ENCODE data around the gene PUS7. TPM values are rescaled to one million over a fixed set of nuclear protein-coding genes. Genes with fewer than 3 reads are reported as not detected.
"Not testable (repeated sequence)": the region's sequence is repeated elsewhere in the genome, so short reads cannot be mapped to it uniquely, and the experiment has no call there.

Gene PUS7
- total RNA-seq, 1 donor from 2014 or later: 18.0 TPM

GRCh38 chr7:105497016-105497415, 25.1 kb downstream of the PUS7 start:
- intact Hi-C loops (cut with micrococcal nuclease): no loop called here

- intact Hi-C loops (cut with micrococcal nuclease): no loop called here
These were observed 25.6 kb downstream of the PUS7 start for GRCh38 chr7:105496521-105496920.

- intact Hi-C loops (cut with micrococcal nuclease): no loop called here
These were observed 28.2 kb downstream of the PUS7 start for GRCh38 chr7:105493923-105494315.

GRCh38 chr7:105493196-105493922, 28.7 kb downstream of the PUS7 start:
- intact Hi-C loops (cut with micrococcal nuclease): no loop called here

DNA sequence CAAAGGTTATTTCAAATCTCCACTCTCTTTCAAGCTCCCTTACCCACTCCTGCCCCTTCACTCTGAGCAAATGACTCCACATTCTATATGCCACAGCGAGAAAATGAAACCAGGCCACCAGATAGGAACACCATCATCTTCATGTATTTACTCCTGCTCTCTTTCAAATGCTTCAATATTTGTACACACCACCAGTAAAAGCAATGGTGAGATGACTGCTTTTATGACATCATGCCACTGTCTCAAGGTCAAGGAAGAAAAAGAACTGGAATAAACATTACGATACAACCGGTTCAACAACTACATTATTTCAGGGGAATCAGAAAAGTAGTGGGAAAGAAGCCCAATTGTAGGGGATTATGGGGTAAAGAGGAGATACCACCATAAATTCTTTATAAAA, 32.7 kb downstream of the PUS7 start:
- intact Hi-C loops (cut with micrococcal nuclease): loop anchor here (2.0 to 5.0 kb wide), 2 partner anchors 337 to 509 kb away; no protein-coding TSS in a partner anchor

DNA sequence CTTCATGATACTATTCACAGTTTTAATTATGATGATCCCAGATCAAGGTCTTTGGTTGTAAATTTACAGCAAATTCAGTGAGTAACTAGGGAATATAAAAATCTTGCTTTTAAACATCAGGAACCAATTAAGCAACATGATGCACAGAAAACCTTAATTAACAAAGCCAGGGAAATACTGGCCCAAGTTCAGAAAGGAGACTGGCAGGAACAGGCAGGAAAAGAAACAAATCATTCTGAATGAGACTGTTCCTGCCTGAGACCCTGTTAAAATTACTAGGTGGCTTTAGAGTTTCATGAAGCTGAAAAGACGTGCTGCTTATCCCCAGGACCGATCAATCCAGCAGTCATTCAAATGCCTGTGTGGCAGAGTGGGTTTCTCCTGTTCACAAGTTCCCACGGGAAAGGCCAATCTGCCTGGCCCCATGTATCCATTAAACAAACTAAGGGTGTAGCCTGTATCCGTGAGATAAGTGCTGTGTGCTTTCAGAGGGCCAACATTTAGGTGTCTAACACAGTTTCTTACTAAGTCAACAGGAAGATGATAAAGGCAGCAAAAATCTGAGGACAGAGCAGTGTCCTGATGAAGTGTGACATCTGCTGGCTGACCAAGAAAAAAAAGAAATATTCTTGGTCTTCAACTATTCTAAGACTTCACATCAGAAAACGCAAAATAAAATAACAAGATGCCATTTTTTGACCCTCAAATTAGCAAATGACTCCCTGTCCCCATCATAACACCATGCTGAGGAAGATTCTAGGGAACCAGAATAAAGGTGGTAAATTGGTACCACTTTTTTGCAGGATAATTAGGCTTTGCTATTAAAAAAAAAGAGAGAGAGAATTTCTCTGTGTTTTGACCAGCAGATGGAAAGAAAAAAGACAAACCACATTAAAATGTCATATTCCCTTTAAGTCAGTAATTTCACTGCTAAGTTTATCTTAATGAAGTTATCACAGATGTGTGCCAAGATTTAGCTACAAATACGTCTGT, 34.2 kb downstream of the PUS7 start:
- intact Hi-C loops (cut with micrococcal nuclease): loop anchor here (1.0 to 5.0 kb wide), 3 partner anchors 336 to 565 kb away; no protein-coding TSS in a partner anchor

DNA sequence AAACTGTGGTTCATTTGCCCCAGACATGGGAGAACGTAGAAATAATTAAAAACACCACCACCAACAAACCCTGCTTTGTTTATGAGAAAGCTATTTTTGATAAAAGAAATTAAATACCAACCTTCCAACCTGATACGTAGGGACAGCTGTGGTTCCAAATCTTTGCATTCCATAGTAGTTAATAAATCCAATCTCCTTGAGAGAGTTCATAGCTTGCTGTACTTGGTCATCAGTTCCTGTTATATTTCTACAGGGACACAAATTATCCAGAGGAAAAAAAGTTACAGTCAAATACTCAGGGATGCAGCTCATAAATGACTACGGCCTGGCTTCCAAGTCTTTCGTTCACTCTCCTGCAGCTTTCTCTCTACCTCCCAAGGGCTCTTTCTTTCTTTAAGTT, 41.1 kb downstream of the PUS7 start:
- intact Hi-C loops (cut with micrococcal nuclease): no loop called here

GRCh38 chr7:105478606-105479005, 43.5 kb downstream of the PUS7 start:
- intact Hi-C loops (cut with micrococcal nuclease): no loop called here

GRCh38 chr7:105477908-105478307, 44.2 kb downstream of the PUS7 start:
- intact Hi-C loops (cut with micrococcal nuclease): no loop called here

DNA sequence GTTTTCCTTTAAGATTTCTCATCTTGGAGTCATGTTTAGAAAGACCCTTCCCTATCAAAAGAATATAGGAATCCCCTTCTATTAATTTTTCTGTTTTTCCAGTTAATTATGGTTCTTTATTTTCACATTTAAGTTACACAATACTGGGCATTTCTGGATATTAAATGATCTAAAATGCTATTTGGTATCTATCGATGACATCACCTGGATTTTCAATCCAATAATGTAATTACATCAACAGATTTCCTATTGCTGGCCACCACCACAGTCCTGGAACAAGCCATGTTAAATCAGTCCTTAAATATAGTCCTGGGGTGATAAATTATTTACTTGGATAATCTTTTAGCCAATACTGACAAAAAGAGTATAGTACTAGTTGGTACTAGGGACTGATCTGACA, 48.0 kb downstream of the PUS7 start:
- intact Hi-C loops (cut with micrococcal nuclease): no loop called here

DNA sequence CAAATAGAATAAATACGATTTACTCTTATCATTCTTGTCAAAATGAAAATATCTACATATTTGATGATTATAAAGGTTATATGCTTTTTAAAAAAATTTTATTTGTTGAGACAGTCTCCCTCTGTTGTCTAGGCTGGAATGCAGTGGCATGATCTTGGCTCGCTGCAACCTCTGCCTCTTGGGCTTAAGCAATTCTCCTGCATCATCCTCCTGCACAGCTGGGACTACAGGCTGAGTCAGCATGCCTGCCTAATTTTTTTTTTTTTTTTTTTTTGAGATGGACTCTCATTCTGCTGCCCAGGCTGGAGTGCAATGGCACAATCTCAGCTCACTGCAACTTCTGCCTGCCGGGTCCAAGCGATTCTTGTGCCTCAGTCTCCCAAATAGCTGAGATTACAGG, 48.9 kb downstream of the PUS7 start:
- intact Hi-C loops (cut with micrococcal nuclease): no loop called here

GRCh38 chr7:105470846-105471245, 51.2 kb downstream of the PUS7 start:
- intact Hi-C loops (cut with micrococcal nuclease): no loop called here

GRCh38 chr7:105470090-105470489, 52.0 kb downstream of the PUS7 start:
- intact Hi-C loops (cut with micrococcal nuclease): no loop called here

DNA sequence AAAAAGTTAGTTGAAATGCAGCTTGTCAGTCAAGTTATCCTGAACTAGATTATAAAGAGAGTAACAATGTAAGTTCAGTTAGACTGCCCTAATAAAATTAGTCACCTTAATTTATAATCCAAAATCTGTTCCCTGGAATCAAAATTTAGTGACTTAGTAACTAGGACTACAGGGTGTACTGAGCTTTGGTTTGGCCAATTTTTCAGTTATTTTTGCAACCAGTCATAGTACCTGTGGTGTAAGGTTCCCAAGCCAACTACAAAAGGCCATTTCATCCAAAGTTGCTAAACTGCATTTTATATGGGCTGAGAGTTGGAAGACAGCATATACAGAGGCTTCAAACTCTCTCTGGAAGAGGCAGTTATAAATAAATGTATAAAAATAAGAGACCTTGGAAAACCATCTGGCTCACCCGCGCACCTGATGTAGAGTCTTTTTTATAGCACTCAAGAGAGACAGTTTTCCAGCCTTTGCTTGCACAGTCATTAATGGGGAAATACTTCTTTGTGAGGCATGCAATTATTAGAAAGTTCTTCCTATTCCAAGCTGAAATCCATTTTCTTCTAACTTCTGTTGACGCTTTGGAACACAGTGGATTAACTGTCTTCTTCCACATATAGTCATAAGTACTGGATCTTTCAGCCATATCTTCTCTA, 59.2 kb downstream of the PUS7 start:
- intact Hi-C loops (cut with micrococcal nuclease): no loop called here

DNA sequence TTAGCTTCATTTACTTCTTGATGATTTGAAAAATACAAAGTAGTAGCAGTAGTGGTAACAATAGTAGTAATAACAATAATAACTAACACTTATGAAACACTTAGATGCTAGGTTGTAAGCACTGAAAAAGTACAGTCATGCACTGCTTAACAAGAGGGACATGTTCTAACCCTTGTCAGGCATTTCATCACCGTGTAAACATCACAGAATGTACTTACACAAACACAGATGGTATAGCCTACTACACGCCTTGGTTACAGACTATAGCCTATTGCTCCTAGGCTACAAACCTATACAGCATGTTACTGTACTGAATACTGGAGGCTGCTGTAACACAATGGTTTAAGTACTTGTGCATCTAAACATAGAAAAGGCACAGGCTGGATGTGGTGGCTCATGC, 60.6 kb downstream of the PUS7 start:
- intact Hi-C loops (cut with micrococcal nuclease): no loop called here

GRCh38 chr7:105457619-105458225, 64.3 kb downstream of the PUS7 start:
- intact Hi-C loops (cut with micrococcal nuclease): no loop called here

GRCh38 chr7:105454921-105455320, 67.2 kb downstream of the PUS7 start:
- intact Hi-C loops (cut with micrococcal nuclease): no loop called here

DNA sequence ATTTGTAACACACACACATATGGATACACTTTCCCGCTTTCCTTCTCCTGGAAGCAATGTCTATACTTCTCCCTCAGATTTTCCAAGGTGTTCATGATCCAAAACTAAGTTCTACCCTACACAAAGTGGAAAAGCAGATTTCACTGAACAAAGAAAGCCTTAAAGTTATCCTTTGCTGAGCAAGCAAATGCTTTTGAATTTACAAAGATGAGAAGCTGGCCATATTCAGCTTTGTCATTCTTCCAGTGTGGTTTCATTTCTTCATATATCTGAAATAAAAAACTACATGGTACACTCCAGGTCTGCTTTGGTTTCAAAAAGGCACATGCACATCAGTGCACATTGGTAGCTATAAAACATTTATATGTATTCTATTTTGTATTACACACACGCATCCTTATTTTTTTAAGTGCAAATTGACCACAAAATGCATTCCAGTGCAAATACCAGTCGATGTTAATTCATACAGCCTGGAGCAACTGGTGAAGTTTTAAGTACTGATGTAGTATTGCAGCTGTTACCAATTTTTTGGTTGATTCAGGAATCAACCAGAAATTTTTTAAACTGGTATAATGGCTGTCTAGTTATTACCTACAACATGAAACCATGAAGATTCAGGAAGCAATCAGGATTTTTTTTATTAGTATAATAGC, 67.8 kb downstream of the PUS7 start:
- intact Hi-C loops (cut with micrococcal nuclease): no loop called here

- intact Hi-C loops (cut with micrococcal nuclease): no loop called here
These were observed 70.0 kb downstream of the PUS7 start for GRCh38 chr7:105452085-105452484.

DNA sequence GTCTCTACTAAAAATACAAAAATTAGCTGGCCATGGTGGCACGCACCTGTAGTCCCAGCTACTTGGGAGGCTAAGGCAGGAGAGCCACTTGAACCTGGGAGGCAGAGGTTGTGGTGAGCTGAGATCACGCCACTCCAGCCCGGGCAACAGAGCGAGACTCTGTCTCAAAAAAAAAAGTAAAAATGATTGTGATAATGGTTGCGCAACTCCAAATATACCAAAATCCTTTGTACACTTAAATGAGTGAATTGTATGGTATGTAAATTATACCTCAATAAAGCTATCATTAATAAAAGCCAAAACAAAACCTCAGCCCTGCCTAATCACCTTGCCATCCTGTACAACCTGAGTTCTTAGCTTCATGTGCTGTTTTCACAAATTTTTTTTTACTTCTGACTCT, 71.2 kb downstream of the PUS7 start:
- intact Hi-C loops (cut with micrococcal nuclease): not testable (repeated sequence)
